A673 (cell line): ENCODE measurements around the gene CTU2.

Experiments
- EZH2 ChIP-seq: fragments of 200-600 bp; sonication (generic); IDR thresholded peaks from 2 replicates; pipeline ENCODE4 v1.6.1; 2017; ENCODE audit warnings: borderline replicate concordance, low read depth, mild to moderate bottlenecking, mixed read lengths, antibody characterized with exemption, low read length; ENCODE audit not compliant: poor library complexity, severe bottlenecking
- TF ChIP-seq, protein P1 (sequence below): fragments of 300-800, 200-600 bp; sonication (generic); conservative IDR thresholded peaks from 2 replicates; pipeline ENCODE4 v1.5.1; 2017; ENCODE audit warnings: low read depth, mild to moderate bottlenecking, antibody characterized with exemption, low read length, moderate library complexity, mixed read lengths

GRCh38 chr16:88727871-88728270 lies 21.6 kb downstream of the CTU2 start:
- TF ChIP-seq, protein P1, sequence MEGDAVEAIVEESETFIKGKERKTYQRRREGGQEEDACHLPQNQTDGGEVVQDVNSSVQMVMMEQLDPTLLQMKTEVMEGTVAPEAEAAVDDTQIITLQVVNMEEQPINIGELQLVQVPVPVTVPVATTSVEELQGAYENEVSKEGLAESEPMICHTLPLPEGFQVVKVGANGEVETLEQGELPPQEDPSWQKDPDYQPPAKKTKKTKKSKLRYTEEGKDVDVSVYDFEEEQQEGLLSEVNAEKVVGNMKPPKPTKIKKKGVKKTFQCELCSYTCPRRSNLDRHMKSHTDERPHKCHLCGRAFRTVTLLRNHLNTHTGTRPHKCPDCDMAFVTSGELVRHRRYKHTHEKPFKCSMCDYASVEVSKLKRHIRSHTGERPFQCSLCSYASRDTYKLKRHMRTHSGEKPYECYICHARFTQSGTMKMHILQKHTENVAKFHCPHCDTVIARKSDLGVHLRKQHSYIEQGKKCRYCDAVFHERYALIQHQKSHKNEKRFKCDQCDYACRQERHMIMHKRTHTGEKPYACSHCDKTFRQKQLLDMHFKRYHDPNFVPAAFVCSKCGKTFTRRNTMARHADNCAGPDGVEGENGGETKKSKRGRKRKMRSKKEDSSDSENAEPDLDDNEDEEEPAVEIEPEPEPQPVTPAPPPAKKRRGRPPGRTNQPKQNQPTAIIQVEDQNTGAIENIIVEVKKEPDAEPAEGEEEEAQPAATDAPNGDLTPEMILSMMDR, result no peak
- TF ChIP-seq EZH2, result no peak
